ENCODE measurements around the gene NOP16.

- TF ChIP-seq CTCF (IDR thresholded peaks at IDR 0.05) = no peak
- no peak for TF ChIP-seq POLR2A (IDR thresholded peaks at IDR 0.05)
- no peak for TF ChIP-seq POLR2AphosphoS5 (IDR thresholded peaks at IDR 0.05)
- no peak for TF ChIP-seq EP300 (IDR thresholded peaks at IDR 0.05)
These were observed 3.1 kb upstream of the NOP16 start for GRCh38 chr5:176391479-176391878.

Measured in upper lobe of left lung (tissue), 4 donors.